NCI-H2227 (cell line): ENCODE measurements around the gene ESR2.

Experiments
- DNase-seq: peaks from one replicate; lab custom pipeline; 2025; ENCODE audit not compliant: unreplicated experiment; lab: John Stamatoyannopoulos, UW

ESR2 gene

DNA sequence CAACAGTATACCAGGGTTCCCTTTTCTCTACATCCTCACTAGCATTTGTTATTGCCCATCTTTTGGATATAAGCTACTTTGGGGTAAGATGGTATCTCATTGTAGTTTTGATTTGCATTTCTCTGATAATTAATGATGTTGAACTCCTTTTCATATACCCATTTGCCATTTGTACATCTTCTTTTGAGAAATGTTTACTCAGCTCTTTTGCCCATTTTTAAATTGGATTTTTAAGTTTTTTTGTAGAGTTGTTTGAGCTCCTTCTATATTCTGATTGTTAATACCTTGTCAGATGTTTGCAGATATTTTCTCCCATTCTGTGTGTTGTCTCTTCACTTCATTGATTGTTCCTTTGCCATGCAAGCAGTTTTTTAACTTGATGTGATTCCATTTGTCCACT lies 22.2 kb downstream of the ESR2 start:
- no peak for DNase-seq

DNA sequence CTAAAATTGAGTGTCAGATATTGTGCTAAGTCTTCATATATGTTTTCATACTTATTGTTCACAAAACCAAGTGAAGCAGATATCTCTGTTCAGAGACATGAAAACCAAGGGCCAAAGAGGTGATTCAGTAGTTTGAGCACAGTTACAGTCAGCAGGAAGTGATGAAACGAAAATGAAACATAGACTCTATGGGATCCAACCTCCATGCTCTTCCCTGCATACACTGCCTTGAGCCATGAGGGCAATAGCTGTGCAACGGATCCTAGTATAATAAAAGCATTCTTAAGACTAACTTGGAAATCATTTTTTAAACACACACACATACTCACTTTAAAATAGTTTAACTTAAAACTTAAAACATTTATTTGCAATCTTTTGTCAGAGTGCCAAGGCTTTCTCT lies 27.9 kb downstream of the ESR2 start:
- no peak for DNase-seq

- DNase-seq: no peak
These were observed 28.9 kb downstream of the ESR2 start for GRCh38 chr14:64265222-64265621.

GRCh38 chr14:64260418-64260817 lies 33.8 kb downstream of the ESR2 start:
- DNase-seq: no peak

DNA sequence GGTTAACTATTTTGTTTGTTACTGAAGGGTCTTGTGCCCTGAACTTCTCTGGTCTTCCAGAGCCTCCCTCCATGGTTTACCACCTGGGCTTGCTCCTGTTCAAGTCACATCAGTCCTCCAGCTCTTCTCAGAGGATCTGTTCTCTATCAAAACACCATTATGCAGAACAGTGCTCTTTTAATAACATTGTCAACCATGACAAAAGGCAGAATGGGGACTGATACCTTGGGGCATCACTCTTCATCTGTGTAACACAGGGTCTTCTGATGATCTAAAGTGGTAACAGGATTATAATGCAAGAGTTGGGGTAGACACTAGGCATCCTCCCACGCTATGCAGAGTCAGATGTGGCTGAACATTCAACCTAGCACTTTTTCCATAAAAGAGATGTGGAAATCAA lies 38.4 kb downstream of the ESR2 start:
- no peak for DNase-seq

DNA sequence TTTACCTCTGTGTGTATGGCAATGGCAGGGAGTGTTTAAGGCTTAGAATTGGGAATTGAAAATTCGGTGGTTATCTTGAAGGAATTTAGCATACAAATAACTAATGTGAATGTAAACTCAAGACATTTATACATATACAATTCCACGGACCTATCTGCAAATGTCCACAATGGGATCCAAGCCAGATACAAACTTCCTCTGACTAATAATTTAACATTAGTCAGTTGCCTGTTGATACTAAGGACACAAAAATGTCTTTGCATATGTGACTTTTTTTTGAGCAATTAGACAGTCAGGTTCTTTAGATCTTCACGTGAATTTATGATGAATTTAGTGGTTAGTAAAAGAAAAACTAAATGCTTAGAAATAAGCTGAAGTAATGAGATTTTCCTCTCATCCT lies 40.5 kb downstream of the ESR2 start:
- DNase-seq: no peak

DNA sequence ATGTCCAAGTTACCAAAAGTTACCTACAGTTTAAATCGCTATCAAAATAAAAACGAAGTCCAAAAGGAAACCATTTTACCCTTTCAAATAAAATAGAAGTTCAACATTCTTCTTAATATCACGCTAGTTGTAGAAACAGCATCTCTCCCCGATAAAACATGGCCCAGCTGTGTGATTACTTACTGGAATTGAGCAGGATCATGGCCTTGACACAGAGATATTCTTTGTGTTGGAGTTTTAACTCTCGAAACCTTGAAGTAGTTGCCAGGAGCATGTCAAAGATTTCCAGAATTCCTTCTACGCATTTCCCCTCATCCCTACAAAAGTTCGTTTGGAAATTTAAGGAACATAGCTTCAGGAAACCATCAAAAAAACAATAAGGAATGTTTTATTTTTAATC lies 44.8 kb downstream of the ESR2 start:
- no peak for DNase-seq

DNA sequence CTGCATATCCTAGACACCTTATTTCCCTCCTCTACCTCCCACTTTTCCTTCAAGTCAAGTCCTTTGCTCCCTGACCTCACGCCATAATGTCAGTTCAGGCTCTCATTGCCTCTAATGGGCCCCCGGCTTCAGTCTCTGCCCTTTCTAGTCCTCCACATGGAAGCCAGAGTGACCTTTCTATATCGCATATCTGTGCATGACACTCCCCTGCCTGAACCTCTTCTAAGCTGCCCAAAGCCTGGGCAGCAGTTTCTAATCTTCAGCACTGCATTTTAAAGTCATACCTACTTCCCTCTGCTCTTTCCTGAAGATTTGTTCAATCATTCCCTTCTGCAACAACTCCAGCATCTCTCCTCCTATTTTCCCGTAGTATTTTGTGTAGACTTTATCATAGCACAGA lies 45.5 kb downstream of the ESR2 start:
- no peak for DNase-seq

DNA sequence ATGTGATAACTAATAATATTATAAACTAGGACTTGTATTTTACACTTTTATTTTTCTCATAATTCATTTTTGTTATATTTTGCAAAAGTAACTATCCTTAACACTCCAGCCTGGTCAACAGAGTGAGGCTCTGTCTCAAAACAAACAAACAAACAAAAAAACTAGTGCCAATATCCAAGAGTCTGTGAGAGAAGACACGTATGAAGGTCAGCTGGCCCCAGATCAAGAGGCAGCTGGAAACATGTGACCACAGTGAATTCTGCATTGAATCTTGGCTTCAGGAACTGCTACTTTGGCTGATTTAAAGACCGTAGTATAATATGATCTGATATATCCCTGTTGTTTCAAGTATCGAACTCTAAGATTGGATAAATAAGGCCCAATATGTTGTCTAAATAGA lies 47.0 kb downstream of the ESR2 start:
- no peak for DNase-seq

- no peak for DNase-seq
These were observed 47.5 kb downstream of the ESR2 start for GRCh38 chr14:64246688-64247087.

DNA sequence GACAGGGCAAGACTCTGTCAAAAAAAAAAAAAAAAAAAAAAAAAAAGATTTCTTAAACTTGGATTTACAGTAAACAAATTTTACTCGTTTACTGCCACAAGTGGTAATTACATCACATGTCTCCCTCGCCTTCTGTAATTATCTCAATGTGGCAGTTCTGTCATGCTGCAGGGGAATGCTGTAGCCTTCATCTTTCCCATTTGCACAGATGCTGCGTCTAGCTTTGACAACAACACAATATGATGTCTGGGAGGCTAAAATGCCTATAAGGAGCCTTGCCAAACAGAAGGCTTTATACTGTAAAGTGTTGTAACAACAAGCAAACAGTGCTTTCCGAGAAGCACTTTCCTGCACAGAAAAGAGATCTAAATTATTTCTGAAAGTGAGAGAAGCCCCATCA lies 48.7 kb downstream of the ESR2 start:
- no peak for DNase-seq

GRCh38 chr14:64244279-64244678 lies 49.9 kb downstream of the ESR2 start:
- DNase-seq: no peak

- no peak for DNase-seq
These were observed 55.5 kb downstream of the ESR2 start for GRCh38 chr14:64238631-64239030.

GRCh38 chr14:64238049-64238448 lies 56.1 kb downstream of the ESR2 start:
- DNase-seq: no peak

- DNase-seq: no peak
These were observed 58.2 kb downstream of the ESR2 start for GRCh38 chr14:64235652-64236640.

DNA sequence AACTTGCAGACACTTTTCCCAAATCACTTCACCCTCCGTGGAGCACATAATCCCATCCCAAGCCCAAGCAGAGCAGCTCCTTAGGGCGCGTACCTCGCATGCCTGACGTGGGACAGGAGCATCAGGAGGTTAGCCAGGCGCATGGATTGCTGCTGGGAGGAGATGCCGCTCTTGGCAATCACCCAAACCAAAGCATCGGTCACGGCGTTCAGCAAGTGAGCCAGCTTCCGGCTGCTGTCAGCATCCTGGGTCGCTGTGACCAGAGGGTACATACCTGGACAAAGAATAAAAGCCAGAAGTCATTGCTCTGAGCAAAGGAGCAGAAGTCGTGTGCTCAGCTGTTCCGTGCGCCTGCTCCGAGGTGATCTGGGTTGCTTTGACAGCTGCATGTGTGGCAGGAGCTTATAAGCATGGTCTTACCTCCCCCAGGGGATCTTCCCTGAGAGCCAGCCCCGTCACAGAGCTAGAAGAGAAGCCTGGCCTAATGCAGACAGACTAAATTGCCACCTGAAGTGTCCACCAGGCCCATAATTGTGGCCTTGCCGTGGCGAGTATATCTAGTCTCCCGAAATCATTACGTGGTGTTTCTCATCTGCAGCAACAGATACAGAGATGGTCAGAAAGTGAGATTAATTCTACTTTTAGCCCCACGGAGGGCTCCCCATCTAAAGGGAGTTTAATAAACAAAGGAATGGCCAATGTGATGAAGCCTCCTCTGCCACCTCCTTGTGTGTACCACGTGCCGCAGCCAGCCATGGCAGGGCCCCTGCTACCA lies 59.1 kb downstream of the ESR2 start:
- DNase-seq: peak; percentile 62

- DNase-seq: no peak
These were observed 60.5 kb downstream of the ESR2 start for GRCh38 chr14:64233531-64234190.

DNA sequence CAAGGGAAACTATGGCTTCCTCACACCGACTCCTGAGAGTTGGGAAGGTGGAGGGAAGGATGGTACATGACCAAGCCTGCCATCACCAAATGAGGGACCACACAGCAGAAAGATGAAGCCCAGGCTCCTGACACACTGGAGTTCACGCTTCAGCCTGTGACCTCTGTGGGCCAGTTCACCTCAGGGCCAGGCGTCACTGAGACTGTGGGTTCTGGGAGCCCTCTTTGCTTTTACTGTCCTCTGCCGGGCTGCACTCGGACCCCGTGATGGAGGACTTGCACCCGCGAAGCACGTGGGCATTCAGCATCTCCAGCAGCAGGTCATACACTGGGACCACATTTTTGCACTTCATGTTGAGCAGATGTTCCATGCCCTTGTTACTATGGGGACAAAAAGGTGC lies 61.2 kb downstream of the ESR2 start:
- DNase-seq: no peak

GRCh38 chr14:64232095-64232838 lies 61.9 kb downstream of the ESR2 start:
- no peak for DNase-seq

- DNase-seq: no peak
These were observed 64.7 kb downstream of the ESR2 start for GRCh38 chr14:64229489-64229888.

GRCh38 chr14:64227856-64228255 lies 66.3 kb downstream of the ESR2 start:
- no peak for DNase-seq
